Inferior parietal cortex (tissue), 1 donor: Measurements from ENCODE around the gene MYOCOS.
"Not testable (repeated sequence)": the region's sequence is repeated elsewhere in the genome, so short reads cannot be mapped to it uniquely, and the experiment has no call there.

Experiments used
- DNase-seq: peaks from one replicate; pipeline ENCODE4 v3.0.0-alpha.2; 2016; ENCODE audit errors: extremely low spot score

The MYOCOS gene, protein sequence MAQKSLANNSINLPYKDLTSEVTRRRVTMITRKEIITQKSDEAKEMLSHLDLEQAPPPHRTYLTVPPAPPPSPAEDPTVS

GRCh38 chr1:171622152-171622462 lies at the start of gene MYOCOS:
Gene MYOCOS (plus strand): TSS chr1:171622243. CDS start chr1:171623884, 1,641 bp downstream.
- no peak for DNase-seq

GRCh38 chr1:171576144-171576543 lies 45.9 kb upstream of the MYOCOS start:
- DNase-seq: no peak

DNA sequence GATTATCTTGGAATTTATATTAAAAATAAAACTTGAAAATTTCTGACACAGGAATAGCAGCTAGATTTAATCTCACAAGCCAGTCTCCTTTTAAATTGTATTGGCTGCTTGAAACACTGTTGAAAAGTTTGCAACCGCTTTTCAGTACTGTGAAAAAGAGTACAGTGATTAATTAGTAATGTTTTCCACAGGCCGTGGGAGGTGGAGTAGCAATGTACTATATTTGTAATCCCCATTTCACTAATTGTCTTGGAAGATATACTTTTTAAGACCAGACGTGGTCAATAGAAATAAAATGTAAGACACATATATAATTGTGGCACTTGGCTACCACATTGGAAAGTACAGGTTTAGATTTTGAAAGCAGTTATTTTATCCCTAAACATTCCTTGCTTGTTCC lies 40.8 kb upstream of the MYOCOS start:
- DNase-seq: no peak

- DNase-seq: no peak
Measured at GRCh38 chr1:171581766-171582165, 40.3 kb upstream of the MYOCOS start.

GRCh38 chr1:171582589-171582988 lies 39.5 kb upstream of the MYOCOS start:
- DNase-seq: no peak

DNA sequence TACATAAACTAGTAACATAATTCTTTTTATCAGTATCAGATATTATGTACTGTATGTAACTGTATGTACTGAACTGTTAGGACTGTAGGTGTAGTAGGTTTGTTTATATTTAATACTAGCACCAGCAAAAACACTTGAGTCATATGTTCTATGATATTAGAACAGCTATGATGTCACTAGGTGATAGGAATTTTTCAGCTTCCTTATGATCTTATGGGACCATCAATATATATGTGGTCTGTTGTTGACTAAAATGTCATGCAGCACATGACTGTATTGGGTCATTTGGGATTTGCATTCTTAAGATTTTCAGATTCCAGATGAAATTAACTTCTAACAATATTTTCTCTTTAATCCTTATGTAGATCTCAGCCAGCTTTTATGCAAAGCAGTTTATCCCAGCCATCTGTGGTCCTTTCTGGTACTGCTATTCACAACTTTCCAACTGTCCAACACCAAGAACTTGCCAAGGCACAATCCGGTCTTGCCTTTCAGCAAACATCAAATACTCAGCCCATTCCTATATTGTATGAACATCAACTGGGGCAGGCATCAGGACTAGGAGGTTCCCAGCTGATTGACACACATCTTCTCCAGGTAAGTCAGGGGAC lies 38.3 kb upstream of the MYOCOS start:
- DNase-seq: no peak

GRCh38 chr1:171585715-171586114 lies 36.3 kb upstream of the MYOCOS start:
- DNase-seq: no peak

- no peak for DNase-seq
Measured at GRCh38 chr1:171588230-171588629, 33.8 kb upstream of the MYOCOS start.

- DNase-seq: no peak
Measured at GRCh38 chr1:171590022-171590421, 32.0 kb upstream of the MYOCOS start.

DNA sequence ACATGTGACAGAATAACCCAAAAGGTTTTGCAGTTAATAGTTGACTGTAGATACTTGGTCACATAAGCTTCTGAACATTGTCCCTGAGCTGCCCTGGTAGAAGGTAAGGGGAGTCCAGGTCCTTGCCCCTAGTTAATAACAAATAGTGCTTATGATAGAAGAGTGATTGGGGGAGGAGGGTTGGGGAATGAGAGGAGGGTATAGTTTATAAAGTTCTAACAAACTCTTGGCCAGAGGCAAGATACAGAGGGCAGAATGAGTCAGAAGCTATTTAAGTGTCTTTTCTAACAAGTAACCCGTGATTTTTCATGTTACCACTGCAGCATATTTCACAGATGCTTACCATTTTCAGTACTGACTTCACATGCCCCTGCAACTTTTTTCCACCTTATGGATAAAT lies 26.7 kb upstream of the MYOCOS start:
- no peak for DNase-seq

GRCh38 chr1:171596119-171596518 lies 25.9 kb upstream of the MYOCOS start:
- no peak for DNase-seq

GRCh38 chr1:171596705-171597104 lies 25.3 kb upstream of the MYOCOS start:
- no peak for DNase-seq

DNA sequence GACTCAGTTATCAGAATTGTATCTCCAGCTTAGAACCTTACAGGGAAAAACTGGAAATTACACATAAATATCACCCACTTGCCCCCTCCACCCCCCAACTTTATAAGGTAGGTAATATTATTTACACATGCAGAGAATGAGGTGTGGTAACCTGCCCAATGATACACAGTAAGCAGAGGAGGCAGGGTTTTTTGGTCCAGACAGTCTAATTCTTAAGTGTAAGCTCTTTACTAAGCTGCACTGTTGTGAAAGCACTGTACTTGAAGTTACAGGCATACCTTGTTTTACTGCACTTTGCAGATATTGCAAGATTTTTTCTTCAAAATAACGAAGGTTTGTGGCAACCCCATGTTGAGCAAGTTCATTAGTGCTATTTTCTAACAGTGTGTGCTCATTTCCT lies 24.8 kb upstream of the MYOCOS start:
- DNase-seq: no peak

DNA sequence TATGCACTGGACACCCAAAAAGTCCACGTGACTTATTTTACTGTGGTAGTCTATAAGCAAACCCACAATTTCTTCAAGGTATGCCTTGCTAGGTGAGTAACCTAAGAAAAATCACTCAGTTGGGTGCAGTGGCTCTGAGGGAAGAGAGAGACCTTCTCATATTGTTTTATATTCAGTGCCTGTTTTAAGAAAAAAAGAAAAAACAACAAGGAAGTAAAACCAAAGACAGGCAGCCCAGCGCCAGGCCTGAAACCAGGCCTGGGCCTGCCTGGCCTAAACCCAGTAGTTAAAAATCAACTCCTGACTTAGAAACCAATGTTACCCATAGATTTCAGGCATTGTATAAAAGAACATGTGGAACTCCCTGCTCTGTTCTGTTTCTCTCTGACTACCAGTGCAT lies 21.7 kb upstream of the MYOCOS start:
- DNase-seq: not testable (repeated sequence)

DNA sequence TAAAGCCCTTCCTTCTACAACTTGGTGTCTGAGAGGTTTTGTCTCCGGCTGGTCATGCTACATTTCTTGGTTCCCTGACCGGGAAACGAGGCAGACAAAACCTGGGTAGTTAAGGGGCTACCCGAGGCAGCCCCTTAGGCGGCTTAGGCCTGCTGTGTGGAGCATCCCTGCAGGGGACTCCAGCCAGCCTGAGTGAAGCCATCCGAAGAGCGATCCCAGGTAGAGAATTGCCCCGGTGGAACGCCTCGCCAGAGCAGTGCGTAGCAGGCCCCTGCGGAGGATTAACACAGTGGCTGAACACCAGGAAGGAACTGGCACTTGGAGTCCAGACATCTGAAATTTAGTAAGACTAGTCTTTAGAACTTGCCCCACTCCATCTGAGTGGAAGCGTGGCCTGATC lies 21.2 kb upstream of the MYOCOS start:
- DNase-seq: no peak

DNA sequence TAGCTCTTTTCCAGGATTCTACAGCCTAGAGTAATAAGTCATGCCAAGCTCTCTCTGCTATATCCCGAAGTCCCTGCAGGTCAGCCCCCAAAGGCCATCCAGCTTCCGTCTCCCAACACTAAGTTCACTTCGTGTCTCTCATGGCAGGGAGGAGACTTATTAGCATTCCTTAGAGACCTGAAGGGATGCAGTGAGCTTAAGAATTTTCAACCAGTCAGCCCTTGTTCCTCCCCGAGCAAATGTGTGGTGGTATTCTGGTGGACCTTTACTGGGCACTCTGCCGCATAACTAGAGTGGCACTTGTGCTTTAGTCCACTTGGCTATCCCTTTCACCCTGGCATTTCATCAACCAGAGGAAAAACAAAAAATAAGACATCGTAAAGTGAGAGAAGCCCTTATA lies 19.0 kb upstream of the MYOCOS start:
- not testable (repeated sequence) for DNase-seq

GRCh38 chr1:171606402-171606941 lies 15.6 kb upstream of the MYOCOS start:
- no peak for DNase-seq

- DNase-seq: no peak
Measured at GRCh38 chr1:171610385-171610784, 11.7 kb upstream of the MYOCOS start.

DNA sequence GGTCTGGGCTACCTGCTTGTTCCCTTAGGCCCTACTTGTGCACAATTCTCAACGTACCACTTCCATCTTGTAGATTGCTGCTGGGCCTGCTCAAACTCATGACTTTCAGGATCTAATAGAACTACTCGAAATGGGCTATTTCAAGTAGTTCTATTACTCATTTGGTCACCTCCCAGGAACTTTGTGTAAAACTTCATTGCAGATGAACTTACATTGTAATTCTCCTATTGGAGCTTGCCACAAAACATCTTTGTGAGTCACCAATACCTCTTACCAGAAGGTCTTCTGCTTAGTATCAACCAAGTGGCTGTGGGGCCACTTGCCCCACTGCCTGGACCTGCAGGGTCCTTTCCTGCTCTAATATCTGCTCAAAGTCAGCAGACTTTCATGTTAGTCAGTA lies 10.7 kb upstream of the MYOCOS start:
- no peak for DNase-seq

- no peak for DNase-seq
Measured at GRCh38 chr1:171613282-171613681, 8.8 kb upstream of the MYOCOS start.

DNA sequence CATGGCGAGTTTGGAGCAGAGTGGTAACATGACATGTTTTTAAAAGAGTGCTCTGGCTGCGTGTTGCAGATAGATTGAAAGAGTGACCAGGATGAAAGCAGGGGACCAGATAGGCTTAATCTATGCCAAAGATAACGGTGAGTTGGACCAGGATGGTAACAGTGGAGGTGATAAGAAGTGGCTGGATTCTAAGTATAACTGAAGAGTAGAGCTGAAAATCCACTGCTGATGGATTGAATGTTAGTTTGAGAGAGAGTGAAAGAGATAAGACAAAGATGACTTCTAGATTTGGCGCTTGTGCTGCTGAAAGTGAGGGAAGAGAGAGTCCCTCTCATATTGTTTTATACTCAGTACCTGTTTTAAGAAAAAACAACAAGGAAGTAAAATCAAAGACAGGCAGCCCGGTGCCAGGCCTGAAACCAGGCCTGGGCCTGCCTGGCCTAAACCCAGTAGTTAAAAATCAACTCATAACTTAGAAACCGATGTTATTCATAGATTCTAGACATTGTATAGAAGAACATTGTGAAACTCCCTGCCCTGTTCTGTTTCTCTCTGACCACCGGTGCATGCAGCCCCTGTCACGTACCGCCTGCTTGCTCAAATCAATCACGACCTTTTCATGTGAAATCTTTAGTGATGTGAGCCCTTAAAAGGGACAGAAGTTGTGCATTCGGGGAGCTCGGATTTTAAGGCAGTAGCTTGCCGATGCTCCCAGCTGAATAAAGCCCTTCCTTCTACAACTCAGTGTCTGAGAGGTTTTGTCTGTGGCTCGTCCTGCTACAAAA lies 6.7 kb upstream of the MYOCOS start:
- not testable (repeated sequence) for DNase-seq

- DNase-seq: no peak
Measured at GRCh38 chr1:171616586-171616985, 5.5 kb upstream of the MYOCOS start.

GRCh38 chr1:171623651-171624331 lies 1.7 kb downstream of the MYOCOS start:
- no peak for DNase-seq
